GM18498 (cell line): ENCODE results near the gene MYO7B.

Experiments used
- ATAC-seq: cut with Tn5 transposase; IDR thresholded peaks from one replicate; pipeline ENCODE4 v1.9.1; 2021; ENCODE audit warnings: mild to moderate bottlenecking, moderate library complexity; ENCODE audit not compliant: unreplicated experiment

MYO7B gene

DNA sequence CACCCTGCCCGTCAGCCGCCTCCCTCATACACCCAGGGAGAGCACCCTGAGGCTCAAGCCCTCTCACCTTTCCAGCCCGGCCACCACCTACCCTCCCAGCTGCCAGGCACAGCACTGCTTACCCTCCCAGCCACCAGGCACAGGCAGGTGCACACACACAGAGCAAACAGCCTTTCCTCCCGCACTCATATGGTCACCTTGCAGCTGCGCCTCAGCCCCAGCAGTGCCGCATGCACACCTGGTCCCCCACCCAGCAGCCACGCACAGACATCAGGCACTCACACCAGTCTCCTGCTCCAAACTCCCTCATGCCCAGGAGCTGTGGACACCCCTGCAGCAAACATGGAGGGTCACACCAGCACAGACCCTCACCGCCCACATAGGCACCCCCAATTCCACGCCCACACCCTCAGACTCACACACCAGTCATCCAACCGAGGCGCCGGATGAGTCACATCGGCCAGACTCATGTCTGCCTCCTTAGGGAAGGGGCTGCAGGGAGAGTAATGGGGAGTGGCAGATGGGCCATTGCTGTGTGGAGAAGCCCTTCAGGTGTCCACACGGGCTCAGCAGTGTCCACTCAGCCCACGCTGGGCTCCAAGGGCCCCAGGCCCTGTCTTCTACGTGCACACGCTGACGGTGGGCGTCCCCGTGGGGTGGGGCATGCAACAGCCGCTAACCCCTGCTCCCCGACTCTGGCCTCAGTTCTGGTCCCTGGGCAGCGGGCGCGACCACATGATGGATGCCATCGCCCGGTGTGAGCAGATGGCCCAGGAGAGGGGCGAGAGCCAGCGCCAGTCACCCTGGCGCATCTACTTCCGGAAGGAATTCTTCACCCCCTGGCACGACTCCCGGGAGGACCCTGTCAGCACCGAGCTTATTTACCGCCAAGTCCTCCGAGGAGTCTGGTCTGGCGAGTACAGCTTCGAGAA, 88.2 kb downstream of the MYO7B start:
- ATAC-seq, result no peak

- ATAC-seq, result no peak
Observed at GRCh38 chr2:127624320-127624755, 88.9 kb downstream of the MYO7B start.

DNA sequence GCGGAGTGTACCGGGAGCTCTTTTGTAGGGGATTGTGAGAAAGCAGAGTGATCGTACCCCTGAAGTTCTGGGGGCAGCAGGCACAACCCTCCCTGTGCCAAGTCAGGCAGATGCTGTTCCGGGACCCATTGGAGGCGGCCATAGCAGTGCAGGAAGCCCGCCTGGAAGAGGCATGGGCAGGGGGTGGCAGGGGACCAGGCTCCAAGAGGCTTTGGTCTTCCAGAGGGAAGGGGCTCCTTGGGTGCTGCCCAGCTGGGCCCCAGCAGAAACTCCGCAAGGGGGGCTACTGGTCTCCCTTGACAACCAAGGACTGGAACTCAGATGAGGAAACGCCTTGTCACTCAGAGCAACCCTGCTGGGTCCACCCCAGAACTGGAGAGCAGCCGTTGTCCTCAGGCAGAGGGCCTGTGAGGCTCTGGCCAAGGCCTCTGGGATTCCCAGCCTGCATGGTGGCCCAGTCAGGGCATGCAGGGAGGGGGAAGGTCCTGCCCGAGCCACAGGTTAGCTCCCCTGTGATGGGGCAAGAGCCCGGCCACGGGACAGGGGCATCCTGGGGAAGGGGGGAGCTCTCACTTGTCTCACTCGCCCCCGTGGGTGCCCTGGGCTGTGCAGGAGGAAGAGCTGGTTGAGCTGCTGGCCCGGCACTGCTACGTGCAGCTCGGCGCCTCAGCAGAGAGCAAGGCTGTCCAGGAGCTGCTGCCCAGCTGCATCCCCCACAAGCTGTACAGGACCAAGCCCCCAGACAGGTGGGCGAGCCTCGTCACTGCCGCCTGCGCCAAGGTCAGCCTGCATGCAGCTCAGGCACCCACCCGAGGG, 89.5 kb downstream of the MYO7B start:
- no peak for ATAC-seq

- ATAC-seq, result no peak
Observed at GRCh38 chr2:127625572-127625951, 90.1 kb downstream of the MYO7B start.

- ATAC-seq, result no peak
Observed at GRCh38 chr2:127626175-127626574, 90.7 kb downstream of the MYO7B start.

DNA sequence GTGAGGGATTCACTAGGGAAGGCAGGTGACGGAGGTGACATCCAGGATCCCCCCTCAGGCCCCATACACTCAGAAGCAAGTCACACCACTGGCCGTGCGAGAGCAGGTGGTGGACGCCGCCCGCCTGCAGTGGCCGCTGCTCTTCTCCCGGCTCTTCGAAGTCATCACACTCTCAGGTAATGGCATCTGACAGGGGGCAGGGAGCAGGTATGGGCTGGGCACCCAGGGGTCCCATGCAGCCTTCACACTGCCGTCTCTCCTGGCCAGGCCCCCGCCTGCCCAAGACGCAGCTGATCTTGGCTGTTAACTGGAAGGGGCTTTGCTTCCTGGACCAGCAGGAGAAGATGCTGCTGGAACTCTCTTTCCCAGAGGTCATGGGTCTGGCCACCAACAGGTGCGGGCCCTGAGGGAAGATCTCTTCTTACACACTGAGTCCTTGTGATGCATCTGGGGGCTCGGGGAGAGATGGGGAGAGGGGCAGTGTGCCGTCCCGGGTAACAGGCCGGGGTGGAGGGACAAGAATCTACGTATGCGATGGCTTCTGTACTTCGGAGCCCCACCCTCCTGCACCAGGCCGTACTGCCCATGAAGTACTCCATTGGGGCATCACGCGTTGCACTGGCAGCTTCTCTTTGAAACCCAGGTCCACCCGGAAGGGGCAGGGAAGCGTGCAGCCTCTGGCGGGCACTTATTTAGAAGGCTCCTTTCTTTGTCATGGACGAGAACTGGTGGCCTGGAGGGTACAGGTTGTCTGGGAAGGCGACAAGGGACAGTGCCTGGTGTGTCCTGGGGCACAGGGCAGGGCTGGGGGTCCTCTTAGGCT, 91.6 kb downstream of the MYO7B start:
- no peak for ATAC-seq

DNA sequence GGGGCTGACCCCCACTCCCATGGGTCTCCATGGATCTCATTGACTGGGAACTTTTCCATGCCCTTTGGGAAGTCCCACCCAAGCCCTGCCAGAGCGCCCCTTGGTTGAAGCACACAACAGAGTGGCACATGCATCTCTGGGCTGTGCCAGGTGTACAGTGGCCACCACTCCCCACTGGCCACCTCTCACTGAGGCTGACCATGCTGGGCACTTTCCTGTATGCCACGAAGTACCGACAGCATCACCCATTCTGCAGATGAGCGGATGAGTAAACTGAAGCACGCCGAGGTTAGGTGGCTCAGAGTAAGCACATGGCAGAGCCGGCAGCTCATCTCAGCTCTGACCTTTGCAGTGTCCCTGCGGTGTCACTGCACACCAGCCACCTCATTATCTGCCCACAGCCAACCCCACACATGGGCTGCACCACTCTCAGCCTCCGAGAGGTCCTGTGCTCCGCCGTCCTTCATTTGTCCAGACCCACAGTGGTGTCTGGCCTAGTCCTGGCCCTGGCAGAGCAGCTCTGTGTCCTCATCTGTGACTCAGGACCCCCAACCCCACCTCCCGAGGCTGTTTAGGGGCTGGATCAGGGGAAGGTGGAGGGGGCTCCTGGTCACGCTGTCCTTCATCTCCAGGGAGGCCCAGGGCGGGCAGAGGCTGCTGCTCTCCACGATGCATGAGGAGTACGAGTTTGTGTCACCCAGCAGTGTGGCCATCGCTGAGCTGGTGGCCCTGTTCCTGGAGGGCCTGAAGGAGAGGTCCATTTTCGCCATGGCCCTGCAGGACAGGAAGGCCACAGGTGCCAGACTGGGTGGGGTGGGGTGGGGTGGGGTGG, 92.5 kb downstream of the MYO7B start:
- no peak for ATAC-seq

DNA sequence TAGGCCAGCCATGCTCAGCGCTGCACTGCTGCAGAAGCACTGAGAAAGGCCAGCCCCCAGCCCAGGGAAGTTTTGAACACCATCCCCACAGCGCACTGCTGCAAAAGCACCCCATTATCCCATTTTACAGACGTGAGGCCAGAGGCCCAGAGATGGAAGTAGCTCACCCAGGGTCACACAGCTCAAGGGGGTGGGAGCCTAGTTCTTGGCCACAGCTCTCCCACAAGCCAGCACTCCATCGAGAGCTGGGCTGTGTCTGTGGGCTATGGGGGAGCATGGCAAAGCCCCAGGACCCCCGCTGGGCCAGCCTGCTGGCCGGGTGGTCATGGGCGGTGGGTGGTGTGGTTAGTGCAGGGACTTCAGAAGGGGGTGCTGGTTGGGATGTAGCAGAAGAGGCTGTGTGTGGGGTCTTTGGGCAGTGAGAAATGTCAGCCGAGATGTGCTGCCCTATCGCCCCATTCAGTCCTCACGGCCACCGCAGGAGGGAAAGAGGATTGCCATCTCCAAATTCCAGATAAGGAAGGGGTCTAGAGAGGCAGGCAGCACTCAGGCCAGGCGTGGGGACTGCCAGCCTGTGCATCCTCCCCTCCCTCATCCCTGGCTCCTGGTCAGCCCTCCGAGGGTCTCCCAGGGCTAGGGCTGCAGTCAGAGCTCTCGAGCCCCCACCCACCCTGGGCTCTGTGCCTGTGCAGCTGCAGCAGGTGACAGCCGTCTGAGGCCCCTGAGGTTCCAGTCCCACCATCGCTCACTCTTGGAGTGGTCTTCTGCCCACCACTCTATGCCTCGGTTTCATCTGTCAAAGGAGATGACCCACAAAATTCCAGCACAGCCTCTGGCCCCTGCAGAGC, 93.5 kb downstream of the MYO7B start:
- no peak for ATAC-seq

GRCh38 chr2:127629637-127630036, 94.2 kb downstream of the MYO7B start:
- ATAC-seq, result no peak

- no peak for ATAC-seq
Observed at GRCh38 chr2:127630096-127630863, 94.8 kb downstream of the MYO7B start.

DNA sequence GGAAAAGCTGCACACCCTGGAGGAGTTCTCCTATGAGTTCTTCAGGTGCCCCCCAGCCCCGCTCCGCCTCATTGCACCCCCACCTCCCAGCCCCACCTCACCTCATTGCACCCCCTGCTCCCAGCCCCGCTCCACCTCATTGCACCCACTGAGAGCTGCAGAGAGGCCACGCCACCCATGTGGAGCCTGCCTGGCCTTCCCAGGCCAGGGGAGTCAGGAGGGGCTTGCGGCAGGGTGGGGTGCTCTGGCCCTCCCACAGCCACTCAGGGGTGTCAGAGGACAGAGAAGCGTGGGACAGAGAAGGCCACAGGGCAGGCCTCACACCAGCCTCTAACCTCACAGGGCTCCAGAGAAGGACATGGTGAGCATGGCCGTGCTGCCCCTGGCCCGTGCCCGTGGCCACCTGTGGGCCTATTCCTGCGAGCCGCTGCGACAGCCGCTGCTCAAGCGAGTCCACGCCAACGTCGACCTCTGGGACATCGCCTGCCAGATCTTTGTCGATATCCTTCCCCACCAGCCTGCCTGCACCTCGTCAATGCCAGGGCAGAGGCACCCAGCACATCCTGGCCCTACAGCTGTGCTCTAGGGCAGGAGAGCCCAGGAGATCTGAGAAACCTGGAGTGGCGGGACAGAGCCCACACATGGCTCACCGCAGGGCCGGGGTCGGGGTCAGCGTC, 95.5 kb downstream of the MYO7B start:
- no peak for ATAC-seq

GRCh38 chr2:127631541-127631996, 96.1 kb downstream of the MYO7B start:
- no peak for ATAC-seq

DNA sequence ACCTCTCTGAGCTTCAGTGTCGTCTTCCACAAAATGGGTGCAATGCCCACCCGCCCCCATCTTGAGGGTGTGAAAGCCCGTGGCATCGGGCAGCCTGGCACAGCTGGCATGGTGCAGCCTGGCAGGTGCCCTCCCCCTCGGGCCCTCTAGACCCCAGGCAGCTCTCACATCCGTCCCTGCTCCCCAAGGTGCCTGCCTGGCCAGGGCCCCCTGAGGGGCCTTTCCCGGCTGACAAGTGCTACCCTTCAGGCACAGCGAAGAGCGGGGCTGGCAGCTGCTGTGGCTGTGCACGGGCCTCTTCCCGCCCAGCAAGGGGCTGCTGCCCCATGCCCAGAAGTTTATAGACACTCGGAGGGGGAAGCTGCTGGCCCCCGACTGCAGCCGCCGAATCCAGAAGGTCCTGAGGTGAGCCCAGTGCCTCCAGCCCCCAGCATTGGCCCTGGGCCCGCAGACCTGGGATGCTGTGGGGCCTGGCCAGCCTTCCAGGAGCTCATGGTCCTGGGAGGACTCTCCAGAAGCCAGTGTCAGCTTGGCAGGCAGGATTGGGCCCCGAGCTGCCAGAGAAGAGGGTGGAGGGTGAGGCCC, 96.6 kb downstream of the MYO7B start:
- no peak for ATAC-seq

- peak; percentile 60 for ATAC-seq
Observed at GRCh38 chr2:127632592-127633489, 97.4 kb downstream of the MYO7B start.

DNA sequence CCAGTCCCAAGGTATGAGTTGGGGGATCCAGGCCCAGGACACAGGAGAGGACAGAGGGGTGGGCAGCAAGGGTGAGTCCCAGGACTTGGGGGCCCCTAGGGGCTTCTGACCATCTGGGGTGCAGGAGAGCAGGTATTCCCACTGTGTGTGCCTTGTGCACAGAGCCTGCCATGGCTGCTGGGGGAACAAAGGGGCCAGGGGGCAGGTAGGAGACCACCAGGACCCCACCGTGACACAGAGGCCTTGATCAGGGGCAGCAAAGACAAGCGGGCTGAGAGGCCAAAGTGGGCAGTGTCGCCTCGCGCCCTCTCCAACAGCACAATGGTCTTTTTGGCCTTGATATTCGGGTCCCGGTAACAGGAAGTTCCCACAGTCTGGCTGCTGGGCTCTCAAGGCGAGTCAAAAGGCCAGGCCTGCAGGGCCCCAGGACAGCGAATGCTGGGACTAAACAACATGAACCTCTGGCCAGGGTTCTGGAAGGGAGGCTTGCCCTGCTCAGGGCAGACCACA, 98.1 kb downstream of the MYO7B start:
- ATAC-seq, result no peak

DNA sequence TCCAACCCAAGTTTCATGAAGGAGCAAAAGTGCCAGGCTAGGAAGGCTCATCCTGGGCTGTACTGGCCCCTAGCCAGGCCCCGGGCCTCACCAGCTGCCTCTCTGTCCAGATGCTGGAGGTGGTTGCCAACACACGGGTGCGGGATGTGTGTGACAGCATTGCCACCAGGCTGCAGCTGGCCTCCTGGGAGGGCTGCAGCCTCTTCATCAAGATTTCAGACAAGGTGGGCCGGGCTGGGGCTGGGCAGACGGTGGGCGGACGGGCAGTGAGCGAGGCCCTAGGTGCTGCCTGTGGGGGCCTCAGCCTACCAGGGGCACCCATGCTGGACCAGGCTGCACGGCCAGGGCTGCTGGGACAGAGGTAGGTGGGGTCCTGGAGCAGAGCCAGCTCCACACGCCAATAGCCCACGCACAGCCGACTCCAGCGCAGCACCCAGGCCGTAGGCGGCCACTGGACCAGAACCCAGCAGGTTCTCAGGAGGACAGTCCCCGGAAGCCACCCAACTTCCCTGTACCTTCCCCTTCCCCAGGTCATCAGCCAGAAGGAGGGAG, 98.7 kb downstream of the MYO7B start:
- no peak for ATAC-seq
